SU-DHL-6 (cell line): ENCODE results near the gene ZZZ3.

Experiments
- H2AFZ ChIP-seq: fragments of 200-600 bp; sonication (generic); 2 replicates; pipeline ENCODE4 v1.6.1; 2014; ENCODE audit warnings: low read depth, mild to moderate bottlenecking, moderate library complexity, mixed read lengths, antibody characterized with exemption, low read length; ENCODE audit not compliant: severe bottlenecking
- H3F3A ChIP-seq: fragments of 200-600 bp; shearing (Covaris generic); 2 replicates; pipeline ENCODE4 v1.6.0; 2016; ENCODE audit warnings: antibody characterized with exemption, mild to moderate bottlenecking; ENCODE audit not compliant: insufficient read depth
- H3K27ac ChIP-seq: fragments of 200-600 bp; sonication (generic); 2 replicates; pipeline ENCODE4 v1.5.1; 2016; ENCODE audit warnings: low read depth, mild to moderate bottlenecking, low read length, moderate library complexity, mixed read lengths
- H3K27me3 ChIP-seq: fragments of 200-600 bp; sonication (generic), shearing (Covaris generic); 2 replicates; pipeline ENCODE4 v1.6.0; 2014; ENCODE audit warnings: mild to moderate bottlenecking, low read length
- H3K36me3 ChIP-seq: fragments of 200-600 bp; sonication (generic); 2 replicates; pipeline ENCODE4 v1.6.1; 2014; ENCODE audit warnings: mild to moderate bottlenecking, low read length, mixed read lengths
- H3K4me2 ChIP-seq: fragments of 300-600, 200-600 bp; shearing (Covaris generic), sonication (generic); 2 replicates; pipeline ENCODE4 v1.6.0; 2014; ENCODE audit warnings: low read length, low read depth, mild to moderate bottlenecking; ENCODE audit not compliant: poor library complexity, severe bottlenecking
- H3K4me3 ChIP-seq: fragments of 200-600 bp; sonication (generic); 2 replicates; pipeline ENCODE4 v1.5.1; 2014; ENCODE audit warnings: antibody characterized with exemption, low read length, mild to moderate bottlenecking, mixed read lengths; ENCODE audit not compliant: insufficient read depth, poor library complexity, severe bottlenecking
- H3K79me2 ChIP-seq: fragments of 200-600 bp; sonication (generic); 2 replicates; pipeline ENCODE4 v1.6.1; 2014; ENCODE audit warnings: mild to moderate bottlenecking, low read length, moderate library complexity; ENCODE audit not compliant: insufficient read depth
- H3K9ac ChIP-seq: fragments of 200-600 bp; sonication (generic); 2 replicates; pipeline ENCODE4 v1.7.0; 2014; ENCODE audit warnings: mild to moderate bottlenecking, low read length
- H3K9me2 ChIP-seq: fragments of 200-600 bp; sonication (generic); replicated peaks from 2 replicates; pipeline ENCODE4 v1.6.1; 2014; ENCODE audit warnings: low read length; ENCODE audit not compliant: insufficient read depth
- H3K9me3 ChIP-seq: fragments of 200-600 bp; sonication (generic); 2 replicates; pipeline ENCODE4 v1.6.1; 2014; ENCODE audit warnings: low read length, mixed read lengths; ENCODE audit not compliant: insufficient read depth
- H4K20me1 ChIP-seq: fragments of 200-600 bp; sonication (generic); 2 replicates; pipeline ENCODE4 v1.6.1; 2014; ENCODE audit warnings: low read depth, mild to moderate bottlenecking, antibody characterized with exemption, low read length, moderate library complexity, mixed read lengths
- EZH2phosphoT487 ChIP-seq: fragments of 200-600 bp; sonication (generic), shearing (Covaris generic); conservative IDR thresholded peaks from 2 replicates; pipeline ENCODE4 v1.6.1; 2018; ENCODE audit warnings: mild to moderate bottlenecking, antibody characterized with exemption, low read length, moderate library complexity, mixed read lengths
- TF ChIP-seq, protein P1 (sequence below): fragments of 200-600 bp; sonication (generic); IDR thresholded peaks from one replicate; pipeline ENCODE4 v1.5.1; 2017; ENCODE audit warnings: antibody characterized with exemption, mild to moderate bottlenecking, low read length, moderate library complexity; ENCODE audit not compliant: insufficient read depth, poor library complexity, severe bottlenecking

Gene ZZZ3

GRCh38 chr1:77664939-77665516 is 17.4 kb downstream of the ZZZ3 start:
- Histone ChIP-seq H3K4me3 (no peak overlapping the region), H3K4me2 (no peak overlapping the region), H3K27ac (no peak overlapping the region), H3K27me3 (no peaks in the 10 kb centered on the region), H2AFZ (no peak overlapping the region), H3K9ac (no peak overlapping the region), H3K36me3 (no peaks in the 10 kb centered on the region), H3F3A (peaks cover 6% of the 10 kb centered on the region; the same call in 1 of the 2 replicates), H3K79me2 (peaks cover 100% of the 10 kb centered on the region), H4K20me1 (peaks cover 33% of the 10 kb centered on the region), H3K9me2 (no peaks in the 10 kb centered on the region), H3K9me3 (no peaks in the 10 kb centered on the region)
- TF ChIP-seq, protein P1, sequence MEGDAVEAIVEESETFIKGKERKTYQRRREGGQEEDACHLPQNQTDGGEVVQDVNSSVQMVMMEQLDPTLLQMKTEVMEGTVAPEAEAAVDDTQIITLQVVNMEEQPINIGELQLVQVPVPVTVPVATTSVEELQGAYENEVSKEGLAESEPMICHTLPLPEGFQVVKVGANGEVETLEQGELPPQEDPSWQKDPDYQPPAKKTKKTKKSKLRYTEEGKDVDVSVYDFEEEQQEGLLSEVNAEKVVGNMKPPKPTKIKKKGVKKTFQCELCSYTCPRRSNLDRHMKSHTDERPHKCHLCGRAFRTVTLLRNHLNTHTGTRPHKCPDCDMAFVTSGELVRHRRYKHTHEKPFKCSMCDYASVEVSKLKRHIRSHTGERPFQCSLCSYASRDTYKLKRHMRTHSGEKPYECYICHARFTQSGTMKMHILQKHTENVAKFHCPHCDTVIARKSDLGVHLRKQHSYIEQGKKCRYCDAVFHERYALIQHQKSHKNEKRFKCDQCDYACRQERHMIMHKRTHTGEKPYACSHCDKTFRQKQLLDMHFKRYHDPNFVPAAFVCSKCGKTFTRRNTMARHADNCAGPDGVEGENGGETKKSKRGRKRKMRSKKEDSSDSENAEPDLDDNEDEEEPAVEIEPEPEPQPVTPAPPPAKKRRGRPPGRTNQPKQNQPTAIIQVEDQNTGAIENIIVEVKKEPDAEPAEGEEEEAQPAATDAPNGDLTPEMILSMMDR: no peak
- TF ChIP-seq EZH2phosphoT487: no peak

- Histone ChIP-seq H2AFZ (no peak overlapping the region), H3K9me3 (no peaks in the 10 kb centered on the region), H3K36me3 (no peaks in the 10 kb centered on the region), H3K4me3 (no peak overlapping the region), H4K20me1 (peaks cover 25% of the 10 kb centered on the region), H3K9me2 (no peaks in the 10 kb centered on the region), H3K27me3 (no peaks in the 10 kb centered on the region), H3K79me2 (peaks cover 99% of the 10 kb centered on the region), H3K4me2 (no peak overlapping the region), H3K9ac (no peak overlapping the region), H3K27ac (no peak overlapping the region), H3F3A (no peaks in the 10 kb centered on the region)
- no peak for TF ChIP-seq EZH2phosphoT487
- TF ChIP-seq, protein P1: no peak
Measured at GRCh38 chr1:77661696-77662095, 20.8 kb downstream of the ZZZ3 start.

DNA sequence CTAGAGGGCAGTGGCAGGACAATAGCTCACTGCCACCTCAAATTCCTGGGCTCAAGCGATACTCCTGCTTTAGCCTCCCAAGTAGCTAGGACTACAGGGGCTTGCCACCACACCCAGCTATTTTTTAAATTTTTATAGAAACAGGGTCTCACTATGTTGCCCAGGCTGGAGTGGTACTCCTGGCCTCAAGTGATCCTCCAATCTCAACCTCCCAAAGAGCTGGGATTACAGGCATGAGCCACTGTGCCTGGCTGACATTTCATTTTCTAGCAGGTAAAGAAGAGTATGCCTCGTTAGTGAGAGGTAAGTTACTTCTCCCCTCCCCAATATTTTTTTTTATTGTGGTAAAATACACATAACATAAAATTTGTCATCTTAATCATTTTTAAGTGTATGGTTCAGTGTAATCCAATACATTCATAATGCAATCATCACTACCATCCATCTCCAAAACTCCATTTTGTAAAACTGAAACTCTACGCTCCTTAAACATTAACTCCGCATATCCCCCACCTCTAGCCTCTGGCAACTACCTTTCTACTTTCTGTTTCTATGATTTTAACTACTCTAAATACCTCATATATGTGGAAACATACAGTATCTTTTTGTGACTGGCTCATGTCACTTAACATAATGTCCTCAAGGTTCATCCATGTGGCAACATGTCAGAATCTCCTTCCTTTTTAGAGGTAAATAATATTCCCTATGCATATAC is 22.4 kb downstream of the ZZZ3 start:
- H3K9me2 ChIP-seq: no peaks in the 10 kb centered on the region

More for the DNA sequence above, 22.4 kb downstream of the ZZZ3 start:
- Histone ChIP-seq H3K9me3 (no peaks in the 10 kb centered on the region), H3F3A (no peaks in the 10 kb centered on the region), H3K9ac (no peak overlapping the region), H3K27me3 (no peaks in the 10 kb centered on the region), H4K20me1 (peaks cover 31% of the 10 kb centered on the region), H3K4me3 (no peak overlapping the region), H2AFZ (no peak overlapping the region), H3K4me2 (no peak overlapping the region), H3K79me2 (peaks cover 99% of the 10 kb centered on the region), H3K27ac (no peak overlapping the region), H3K36me3 (no peaks in the 10 kb centered on the region; the same call in 1 of the 2 replicates)
- TF ChIP-seq EZH2phosphoT487: no peak
- TF ChIP-seq, protein P1: no peak
